ENCODE data around the gene AK5. TPM values are rescaled to one million over a fixed set of nuclear protein-coding genes. Genes with fewer than 3 reads are reported as not detected.

AK5 gene
- total and polyA plus RNA-seq, 2 experiments from 2014 or later = 8.8 to 12.2 TPM

- ATAC-seq (no peak), DNase-seq (ENCODE audit: low spot score) (no peak)
- Histone ChIP-seq H4K20me1 (replicated peaks; ENCODE audit: insufficient read depth) (no peaks in the 10 kb centered on the region; the same call in 1 of the 2 replicates), H3K79me2 (replicated peaks; ENCODE audit: insufficient read depth) (peaks cover 9% of the 10 kb centered on the region; the same call in 1 of the 2 replicates), H3K4me2 (no peak overlapping the region), H3K9me2 (ENCODE audit: insufficient read depth) (no peaks in the 10 kb centered on the region), H3F3A (replicated peaks; ENCODE audit: low read depth) (no peaks in the 10 kb centered on the region), H2AFZ (no peak overlapping the region), H3K4me3 (no peak overlapping the region), H3K36me3 (ENCODE audit: insufficient read depth) (peaks cover 10% of the 10 kb centered on the region; the same call in 1 of the 2 replicates), H3K27me3 (ENCODE audit: insufficient read depth) (no peaks in the 10 kb centered on the region), H3K27ac (ENCODE audit: low read depth) (no peak overlapping the region), H3K4me1 (ENCODE audit: insufficient read depth) (no peaks in the 10 kb centered on the region)
- Mint-ChIP-seq H3K36me3 (ENCODE audit: low read depth) (peaks cover 23% of the 10 kb centered on the region; the same call in 2 of the 3 replicates), H3K9me3 (no peaks in the 10 kb centered on the region), H3K27ac (no peak overlapping the region), H3K27me3 (ENCODE audit: insufficient read depth, low read depth, poor library complexity) (no peaks in the 10 kb centered on the region), H3K4me3 (no peak overlapping the region), H3K4me1 (no peaks in the 10 kb centered on the region)
- TF ChIP-seq STAT1 (IDR thresholded peaks at IDR 0.05; ENCODE audit: unreplicated experiment) = no peak
- TF ChIP-seq REST (IDR thresholded peaks at IDR 0.05; ENCODE audit: unreplicated experiment) = no peak
- TF ChIP-seq EZH2 (IDR thresholded peaks at IDR 0.05; ENCODE audit: low read depth, unreplicated experiment) = no peak
- no peak for TF ChIP-seq NANOG (IDR thresholded peaks at IDR 0.05; ENCODE audit: borderline replicate concordance)
- TF ChIP-seq, protein P1, sequence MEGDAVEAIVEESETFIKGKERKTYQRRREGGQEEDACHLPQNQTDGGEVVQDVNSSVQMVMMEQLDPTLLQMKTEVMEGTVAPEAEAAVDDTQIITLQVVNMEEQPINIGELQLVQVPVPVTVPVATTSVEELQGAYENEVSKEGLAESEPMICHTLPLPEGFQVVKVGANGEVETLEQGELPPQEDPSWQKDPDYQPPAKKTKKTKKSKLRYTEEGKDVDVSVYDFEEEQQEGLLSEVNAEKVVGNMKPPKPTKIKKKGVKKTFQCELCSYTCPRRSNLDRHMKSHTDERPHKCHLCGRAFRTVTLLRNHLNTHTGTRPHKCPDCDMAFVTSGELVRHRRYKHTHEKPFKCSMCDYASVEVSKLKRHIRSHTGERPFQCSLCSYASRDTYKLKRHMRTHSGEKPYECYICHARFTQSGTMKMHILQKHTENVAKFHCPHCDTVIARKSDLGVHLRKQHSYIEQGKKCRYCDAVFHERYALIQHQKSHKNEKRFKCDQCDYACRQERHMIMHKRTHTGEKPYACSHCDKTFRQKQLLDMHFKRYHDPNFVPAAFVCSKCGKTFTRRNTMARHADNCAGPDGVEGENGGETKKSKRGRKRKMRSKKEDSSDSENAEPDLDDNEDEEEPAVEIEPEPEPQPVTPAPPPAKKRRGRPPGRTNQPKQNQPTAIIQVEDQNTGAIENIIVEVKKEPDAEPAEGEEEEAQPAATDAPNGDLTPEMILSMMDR (conservative IDR thresholded peaks at IDR 0.05; ENCODE audit: low read depth in 2 of 2) = no peak
- no peak for TF ChIP-seq POLR2AphosphoS5 (IDR thresholded peaks at IDR 0.05; ENCODE audit: low read depth)
- TF ChIP-seq ZNF114 (CRISPR knock-in tag; IDR thresholded peaks at IDR 0.05) = no peak
- TF ChIP-seq ZNF331 (CRISPR knock-in tag; IDR thresholded peaks at IDR 0.05; ENCODE audit: low read depth) = no peak
- no peak for TF ChIP-seq JUNB (IDR thresholded peaks at IDR 0.05; ENCODE audit: unreplicated experiment)
Measured at GRCh38 chr1:77584884-77585283, 303.1 kb downstream of the AK5 start.

DNA sequence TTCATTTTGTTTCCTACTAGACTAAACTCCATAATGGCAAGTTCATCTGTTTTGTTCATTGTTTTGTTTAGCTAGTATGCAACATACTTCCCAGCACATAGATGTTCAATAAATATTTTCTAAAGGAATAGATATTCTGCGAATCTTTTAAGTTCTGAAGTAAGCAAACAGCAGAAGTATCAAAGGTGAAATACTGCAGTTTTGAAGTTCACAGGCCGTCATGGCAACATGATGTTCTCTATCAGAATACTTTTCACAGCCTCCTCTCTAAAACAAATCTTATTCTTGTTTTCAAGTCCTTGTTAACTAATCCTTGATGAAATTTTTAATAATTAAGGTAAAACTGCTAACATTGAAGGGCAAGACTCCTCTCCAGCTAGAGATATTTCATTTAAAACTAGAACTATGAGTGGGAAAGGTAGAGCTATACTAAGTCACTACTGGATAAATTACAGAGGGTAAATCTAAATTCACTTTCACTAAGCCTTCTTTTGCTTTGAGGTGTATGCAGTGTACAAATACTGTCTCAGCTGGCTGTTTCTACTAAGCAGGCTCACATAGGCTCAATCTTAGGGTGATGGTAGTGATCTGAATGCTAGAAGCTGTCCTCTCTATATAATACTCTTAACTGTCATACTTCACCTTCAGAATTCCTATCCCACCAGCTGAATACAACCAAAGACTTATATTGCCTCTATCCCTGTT is 303.9 kb downstream of the AK5 start:
- Histone ChIP-seq H3K79me2 (replicated peaks; ENCODE audit: insufficient read depth) (peaks cover 9% of the 10 kb centered on the region; the same call in 1 of the 2 replicates), H3K36me3 (ENCODE audit: insufficient read depth) (0 out of 2 replicates have a peak, but pooled peaks cover 8% of the 10 kb centered on the region), H3F3A (replicated peaks; ENCODE audit: low read depth) (no peaks in the 10 kb centered on the region), H3K4me3 (no peak overlapping the region), H3K27ac (ENCODE audit: low read depth) (no peak overlapping the region), H3K4me1 (ENCODE audit: insufficient read depth) (no peaks in the 10 kb centered on the region), H3K9me2 (ENCODE audit: insufficient read depth) (no peaks in the 10 kb centered on the region), H4K20me1 (replicated peaks; ENCODE audit: insufficient read depth) (no peaks in the 10 kb centered on the region; the same call in 1 of the 2 replicates), H3K27me3 (ENCODE audit: insufficient read depth) (no peaks in the 10 kb centered on the region), H2AFZ (no peak overlapping the region), H3K4me2 (no peak overlapping the region)
- no peak overlapping the region for H3K27ac Mint-ChIP-seq
- no peak overlapping the region for H3K4me3 Mint-ChIP-seq
- DNase-seq (ENCODE audit: low spot score) (no peak), ATAC-seq (no peak)
- peaks cover 16% of the 10 kb centered on the region; the same call in 2 of the 3 replicates for H3K36me3 Mint-ChIP-seq (ENCODE audit: low read depth)
- no peaks in the 10 kb centered on the region for H3K27me3 Mint-ChIP-seq (ENCODE audit: insufficient read depth, low read depth, poor library complexity)
- H3K9me3 Mint-ChIP-seq = no peaks in the 10 kb centered on the region
- H3K4me1 Mint-ChIP-seq = no peaks in the 10 kb centered on the region
- TF ChIP-seq ZNF114 (CRISPR knock-in tag; IDR thresholded peaks at IDR 0.05) = no peak
- no peak for TF ChIP-seq EZH2 (IDR thresholded peaks at IDR 0.05; ENCODE audit: low read depth, unreplicated experiment)
- no peak for TF ChIP-seq STAT1 (IDR thresholded peaks at IDR 0.05; ENCODE audit: unreplicated experiment)
- TF ChIP-seq, protein P2, sequence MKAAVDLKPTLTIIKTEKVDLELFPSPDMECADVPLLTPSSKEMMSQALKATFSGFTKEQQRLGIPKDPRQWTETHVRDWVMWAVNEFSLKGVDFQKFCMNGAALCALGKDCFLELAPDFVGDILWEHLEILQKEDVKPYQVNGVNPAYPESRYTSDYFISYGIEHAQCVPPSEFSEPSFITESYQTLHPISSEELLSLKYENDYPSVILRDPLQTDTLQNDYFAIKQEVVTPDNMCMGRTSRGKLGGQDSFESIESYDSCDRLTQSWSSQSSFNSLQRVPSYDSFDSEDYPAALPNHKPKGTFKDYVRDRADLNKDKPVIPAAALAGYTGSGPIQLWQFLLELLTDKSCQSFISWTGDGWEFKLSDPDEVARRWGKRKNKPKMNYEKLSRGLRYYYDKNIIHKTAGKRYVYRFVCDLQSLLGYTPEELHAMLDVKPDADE (IDR thresholded peaks at IDR 0.05) = no peak
- no peak for TF ChIP-seq JUNB (IDR thresholded peaks at IDR 0.05; ENCODE audit: unreplicated experiment)

Data from GM23338 (cell line).